ENCODE measurements around the gene UTP14C. TPM values are rescaled to one million over a fixed set of nuclear protein-coding genes. Genes with fewer than 3 reads are reported as not detected.

The UTP14C gene
- total and polyA plus RNA-seq, 2 of the 13 experiments (the other 11 are each of a cell fraction or from before 2014, with no cell fraction given): 8.8 to 12.2 TPM

DNA sequence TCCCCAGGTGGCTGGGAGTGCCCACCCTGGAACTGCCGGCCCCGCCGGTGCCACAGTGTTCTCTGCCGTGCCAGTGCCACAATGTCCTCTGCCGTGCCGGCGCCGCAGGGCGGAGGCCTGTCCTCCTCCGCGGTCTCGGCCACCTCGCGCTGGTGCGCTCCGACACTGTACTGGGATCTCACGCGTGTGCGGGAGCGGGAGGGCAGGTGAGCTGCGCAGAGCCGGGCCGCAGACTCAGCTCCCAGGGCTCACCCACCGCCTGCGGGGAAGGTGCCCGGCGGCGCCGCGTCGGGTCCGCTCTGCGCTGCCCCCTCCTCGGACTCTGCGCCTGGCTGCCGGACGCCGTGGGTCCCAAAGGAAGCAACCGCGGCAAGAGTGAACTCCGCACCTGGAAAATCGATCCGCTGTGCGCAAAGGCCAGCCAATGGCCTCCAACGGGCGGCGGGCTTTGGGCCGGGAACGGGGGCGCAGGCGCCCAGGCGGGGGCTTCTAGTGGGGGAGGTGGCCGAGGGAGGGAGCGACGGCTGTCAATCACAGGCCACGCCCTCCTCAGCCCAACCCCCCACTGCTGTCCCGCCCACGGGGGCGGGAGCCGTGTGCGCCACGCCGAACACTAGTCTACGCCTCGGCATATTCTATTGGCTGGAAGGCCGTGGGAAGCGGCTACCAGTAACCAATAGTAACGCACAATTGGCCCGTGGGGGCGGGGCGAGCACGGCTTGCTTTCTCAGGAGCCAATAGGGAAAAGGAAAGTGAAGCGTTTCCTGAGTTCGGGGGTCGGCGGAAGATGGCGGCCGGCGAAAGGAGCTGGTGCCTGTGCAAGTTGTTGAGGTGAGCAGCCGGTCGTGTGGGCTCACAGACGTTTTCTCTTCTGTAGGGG lies 12.6 kb upstream of the UTP14C start, which contains the start of gene ALG11 (continued):
- TF ChIP-seq ZNF335 (CRISPR knock-in tag; IDR thresholded peaks at IDR 0.05) (peak; percentile 81), MXI1 (IDR thresholded peaks at IDR 0.05; ENCODE audit: borderline replicate concordance, low read depth, low read length) (peak; percentile 72; the same call in 1 of the 3 replicates), ZNF792 (CRISPR knock-in tag; IDR thresholded peaks at IDR 0.05) (peak; percentile 80), KIAA2018 (CRISPR knock-in tag; IDR thresholded peaks at IDR 0.05; ENCODE audit: borderline replicate concordance) (no peak; the same call in 1 of the 2 replicates), ZNF362 (CRISPR knock-in tag; IDR thresholded peaks at IDR 0.05; ENCODE audit: borderline replicate concordance) (peak; percentile 72), ZNF446 (CRISPR knock-in tag; IDR thresholded peaks at IDR 0.05) (peak; percentile 91), ETV6 (CRISPR knock-in tag; conservative IDR thresholded peaks at IDR 0.05) (peak; percentile 78; the same call in 1 of the 2 replicates), ELF3 (CRISPR knock-in tag; IDR thresholded peaks at IDR 0.05) (peak; percentile 90), ARNT (IDR thresholded peaks at IDR 0.05) (no peak), ZKSCAN8 (CRISPR knock-in tag; IDR thresholded peaks at IDR 0.05; ENCODE audit: borderline replicate concordance) (peak; percentile 70; the same call in 1 of the 2 replicates), CCDC6 (CRISPR knock-in tag; IDR thresholded peaks at IDR 0.05) (peak; percentile 81; the same call in 1 of the 2 replicates), ZNF484 (CRISPR knock-in tag; IDR thresholded peaks at IDR 0.05; ENCODE audit: borderline replicate concordance, low read depth) (peak; percentile 40; the same call in 1 of the 2 replicates), TSC22D2 (CRISPR knock-in tag; IDR thresholded peaks at IDR 0.05; ENCODE audit: borderline replicate concordance) (peak; percentile 55; the same call in 1 of the 2 replicates), ZNF570 (CRISPR knock-in tag; IDR thresholded peaks at IDR 0.05; ENCODE audit: borderline replicate concordance) (no peak; the same call in 1 of the 2 replicates), ZNF414 (CRISPR knock-in tag; IDR thresholded peaks at IDR 0.05) (peak; percentile 99)
- TF ChIP-seq, protein P1, sequence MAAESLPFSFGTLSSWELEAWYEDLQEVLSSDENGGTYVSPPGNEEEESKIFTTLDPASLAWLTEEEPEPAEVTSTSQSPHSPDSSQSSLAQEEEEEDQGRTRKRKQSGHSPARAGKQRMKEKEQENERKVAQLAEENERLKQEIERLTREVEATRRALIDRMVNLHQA (CRISPR knock-in tag; IDR thresholded peaks at IDR 0.05): no peak
- TF ChIP-seq, protein P2, sequence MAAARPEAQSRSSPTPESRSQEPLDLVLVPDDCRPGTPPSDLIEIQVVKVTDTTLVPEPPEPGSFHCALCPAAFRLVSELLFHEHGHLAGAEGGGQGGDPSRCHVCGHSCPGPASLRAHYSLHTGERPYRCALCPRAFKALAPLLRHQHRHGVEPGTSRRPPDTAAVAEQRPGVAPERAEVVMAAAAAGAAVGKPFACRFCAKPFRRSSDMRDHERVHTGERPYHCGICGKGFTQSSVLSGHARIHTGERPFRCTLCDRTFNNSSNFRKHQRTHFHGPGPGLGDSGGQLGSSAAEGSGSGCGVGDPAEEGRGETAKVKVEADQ (CRISPR knock-in tag; IDR thresholded peaks at IDR 0.05; ENCODE audit: borderline replicate concordance): peak; percentile 89; the same call in 1 of the 2 replicates
